DND-41 (cell line): ENCODE results near the gene BLTP3A.

ENCODE experiments used
- ATAC-seq: fragments of 200-7000 bp; cut with Tn5 transposase; 3 replicates; pipeline ENCODE4 v1.9.1; 2021; ENCODE audit warnings: low read depth; ENCODE audit not compliant: insufficient read depth
- DNase-seq: peaks from one replicate; pipeline ENCODE4 v3.0.0-alpha.2; 2020
- H2AFZ ChIP-seq: 2 replicates; pipeline ENCODE4 v1.6.0; 2012; ENCODE audit warnings: low read depth, low read length
- H3K27ac ChIP-seq: 2 replicates; pipeline ENCODE4 v1.5.1; 2012; ENCODE audit warnings: low read length, inconsistent platforms
- H3K27me3 ChIP-seq: fragments of 200-600 bp; sonication (generic); 2 replicates; pipeline ENCODE4 v1.6.0; 2012; ENCODE audit warnings: low read length, mild to moderate bottlenecking, inconsistent platforms; ENCODE audit not compliant: insufficient read depth, poor library complexity
- H3K36me3 ChIP-seq: 2 replicates; pipeline ENCODE4 v1.5.1; 2012; ENCODE audit warnings: low read length, inconsistent platforms; ENCODE audit not compliant: insufficient read depth
- H3K4me1 ChIP-seq: 2 replicates; pipeline ENCODE4 v1.5.1; 2012; ENCODE audit warnings: mild to moderate bottlenecking, low read length; ENCODE audit not compliant: insufficient read depth
- H3K4me2 ChIP-seq: 2 replicates; pipeline ENCODE4 v1.6.0; 2012; ENCODE audit warnings: mild to moderate bottlenecking, moderate library complexity, low read length, inconsistent platforms; ENCODE audit not compliant: insufficient read depth
- H3K4me3 ChIP-seq, 2 experiments: fragments of 200-600 bp in 1 of 2; shearing (Covaris generic) in 1 of 2; 2 replicates each; pipeline ENCODE4 v1.5.1; 2012 to 2016; ENCODE audit warnings: inconsistent platforms in 2 of 2, low read length in 2 of 2, mild to moderate bottlenecking in 2 of 2, low read depth in 1 of 2, moderate library complexity in 1 of 2
- H3K79me2 ChIP-seq: 2 replicates; pipeline ENCODE4 v1.6.0; 2012; ENCODE audit warnings: low read length, inconsistent platforms; ENCODE audit not compliant: insufficient read depth
- H3K9ac ChIP-seq: 2 replicates; pipeline ENCODE4 v1.6.0; 2012; ENCODE audit warnings: low read depth, mild to moderate bottlenecking, inconsistent platforms, low read length, moderate library complexity
- H3K9me3 ChIP-seq: 2 replicates; pipeline ENCODE4 v1.5.1; 2012; ENCODE audit warnings: low read length, moderate library complexity, mild to moderate bottlenecking, inconsistent platforms; ENCODE audit not compliant: insufficient read depth, severe bottlenecking
- H4K20me1 ChIP-seq: 2 replicates; pipeline ENCODE4 v1.6.0; 2012; ENCODE audit warnings: low read length; ENCODE audit not compliant: insufficient read depth
- CTCF ChIP-seq: IDR thresholded peaks from 2 replicates; pipeline ENCODE4 v1.5.1; 2012; ENCODE audit warnings: borderline replicate concordance, low read length, moderate library complexity, mild to moderate bottlenecking; ENCODE audit not compliant: poor library complexity, severe bottlenecking; ENCODE audit errors: extremely low read depth
- EZH2 ChIP-seq: IDR thresholded peaks from 3 replicates; pipeline ENCODE4 v1.6.1; 2012; ENCODE audit warnings: borderline replicate concordance, low read depth, mild to moderate bottlenecking, moderate library complexity, low read length, inconsistent platforms; ENCODE audit not compliant: severe bottlenecking

Gene BLTP3A

DNA sequence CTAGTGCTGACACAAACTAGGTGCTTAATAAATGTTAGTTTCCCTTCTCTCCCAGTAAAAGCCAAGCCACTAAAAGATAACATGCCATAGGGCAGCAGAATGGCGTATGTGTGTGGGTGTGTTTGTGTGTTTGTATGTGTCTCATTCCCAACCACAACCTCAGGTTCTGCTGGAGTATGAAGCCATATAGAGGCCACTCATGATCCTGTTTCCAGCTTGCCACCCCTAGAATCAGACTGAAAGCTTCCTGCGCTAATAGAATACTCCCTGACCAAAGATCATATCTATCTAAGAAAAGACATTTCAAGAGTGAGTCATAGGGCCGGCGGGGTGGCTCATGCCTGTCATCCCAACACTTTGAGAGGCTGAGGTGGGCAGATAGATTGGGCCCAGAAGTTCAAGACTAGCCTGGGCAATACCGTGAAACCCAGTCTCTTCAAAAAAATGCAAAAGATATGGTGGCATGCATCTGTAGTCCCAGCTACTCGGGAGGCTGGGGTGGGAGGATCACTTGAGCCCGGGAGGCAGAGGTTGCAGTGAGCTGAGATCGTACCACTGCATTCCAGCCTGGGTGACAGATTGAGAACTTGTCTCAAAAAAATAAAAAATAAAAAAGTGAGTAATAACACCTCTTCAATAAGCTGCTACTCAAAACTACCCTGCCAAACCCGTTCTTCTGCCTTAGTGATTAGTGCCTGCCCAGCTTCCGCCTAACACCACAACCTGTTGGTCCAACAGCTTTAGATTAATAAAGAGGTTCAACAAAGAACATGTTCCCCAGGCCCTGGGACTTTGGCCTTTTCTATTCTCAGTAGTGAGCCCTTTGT lies 46.4 kb upstream of the BLTP3A start:
- Histone ChIP-seq H3K4me3 (no peak overlapping the region), H4K20me1 (no peaks in the 10 kb centered on the region), H3K27me3 (no peaks in the 10 kb centered on the region), H3K27ac (no peak overlapping the region), H3K79me2 (no peaks in the 10 kb centered on the region), H3K36me3 (no peaks in the 10 kb centered on the region), H3K9me3 (no peaks in the 10 kb centered on the region), H2AFZ (no peak overlapping the region), H3K9ac (no peak overlapping the region), H3K4me2 (no peak overlapping the region), H3K4me1 (no peaks in the 10 kb centered on the region)
- no peak for ATAC-seq
- no peak for TF ChIP-seq EZH2
- no peak for TF ChIP-seq CTCF
- no peak for DNase-seq

GRCh38 chr6:34746104-34746846 lies 45.6 kb upstream of the BLTP3A start:
- Histone ChIP-seq H2AFZ (no peak overlapping the region), H3K27ac (no peak overlapping the region), H3K9me3 (no peaks in the 10 kb centered on the region), H3K4me1 (no peaks in the 10 kb centered on the region), H3K79me2 (no peaks in the 10 kb centered on the region), H3K27me3 (no peaks in the 10 kb centered on the region), H3K4me2 (no peak overlapping the region), H3K4me3 (no peak overlapping the region), H4K20me1 (no peaks in the 10 kb centered on the region), H3K9ac (no peak overlapping the region), H3K36me3 (no peaks in the 10 kb centered on the region)
- no peak for DNase-seq
- no peak for ATAC-seq
- TF ChIP-seq EZH2 (no peak), CTCF (no peak)

DNA sequence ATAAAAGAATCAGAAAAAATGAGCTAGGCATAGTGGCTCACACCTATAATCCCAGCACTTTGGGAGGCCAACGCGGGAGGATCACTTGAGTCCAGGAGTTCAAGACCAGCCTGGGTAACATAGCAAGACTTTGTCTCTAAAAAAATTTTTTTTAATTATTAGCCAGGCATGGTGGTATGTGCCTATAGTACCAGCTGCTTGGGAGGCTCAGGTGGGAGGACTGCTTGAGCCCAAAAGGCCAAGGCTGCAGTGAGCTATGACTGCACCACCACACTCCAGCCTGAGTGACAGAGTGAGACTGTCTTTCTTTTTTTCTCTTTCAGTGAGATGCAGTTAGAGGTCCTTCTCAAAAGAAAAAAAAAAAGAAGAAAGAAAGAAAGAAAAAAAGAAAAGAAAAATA lies 43.1 kb upstream of the BLTP3A start:
- Histone ChIP-seq H3K9ac (no peak overlapping the region), H3K27ac (no peak overlapping the region), H3K4me1 (no peaks in the 10 kb centered on the region), H3K27me3 (no peaks in the 10 kb centered on the region), H2AFZ (no peak overlapping the region), H3K9me3 (no peaks in the 10 kb centered on the region), H3K4me3 (no peak overlapping the region), H3K36me3 (no peaks in the 10 kb centered on the region), H3K4me2 (no peak overlapping the region), H4K20me1 (no peaks in the 10 kb centered on the region), H3K79me2 (no peaks in the 10 kb centered on the region)
- TF ChIP-seq CTCF, result no peak
- TF ChIP-seq EZH2, result no peak
- ATAC-seq, result no peak
- DNase-seq, result no peak
